Activated CD4-positive, alpha-beta T cell treated with anti-CD3 and anti-CD28 coated beads for 24 hours (primary cell): ENCODE data around the gene EGFR.

Experiments
- DNase-seq, 2 donors: peaks; one replicate each; pipeline ENCODE4 v3.0.0-alpha.2; 2020; ENCODE audit warnings: low read depth in 2 of 2

Gene EGFR

DNA sequence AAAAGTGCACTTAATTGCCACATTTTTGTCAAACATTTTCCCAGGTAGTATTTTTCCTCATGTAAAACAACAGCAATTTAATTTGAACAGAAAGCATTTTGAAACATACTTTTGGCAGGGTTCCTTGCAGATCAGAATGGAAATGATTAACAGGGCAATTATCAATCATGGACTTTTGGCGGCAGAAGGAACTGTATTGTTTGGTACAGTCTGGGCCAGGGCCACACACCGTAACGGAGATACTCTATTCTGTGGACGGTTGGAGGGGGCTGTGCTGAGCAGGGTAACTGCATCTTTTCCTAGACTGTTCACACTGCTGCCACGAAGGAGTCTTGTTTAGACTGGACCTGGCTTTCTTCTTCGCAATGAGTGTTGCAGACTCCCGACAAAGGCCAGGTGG, 62.3 kb downstream of the EGFR start:
- no peak for DNase-seq

- no peak for DNase-seq
These were observed 62.8 kb downstream of the EGFR start for GRCh38 chr7:55081472-55082227.

DNA sequence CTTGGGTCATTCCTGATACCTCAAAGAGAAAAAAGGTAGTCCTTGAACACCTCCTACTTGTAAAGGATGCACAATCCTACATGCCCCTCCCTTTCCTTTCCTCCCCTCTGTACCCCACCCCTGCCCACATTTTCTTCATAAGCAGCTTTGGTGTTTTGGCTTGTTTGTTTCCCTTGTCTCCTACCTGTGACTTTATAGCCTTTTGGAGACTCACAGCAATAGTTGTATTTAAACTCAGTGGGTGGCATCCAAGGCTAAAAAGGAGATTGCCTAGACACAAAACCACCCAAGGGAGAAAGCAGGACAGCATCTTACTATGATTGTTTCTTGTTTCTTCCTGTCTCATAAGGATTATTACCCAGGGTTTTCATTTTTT, 63.4 kb downstream of the EGFR start:
- no peak for DNase-seq

DNA sequence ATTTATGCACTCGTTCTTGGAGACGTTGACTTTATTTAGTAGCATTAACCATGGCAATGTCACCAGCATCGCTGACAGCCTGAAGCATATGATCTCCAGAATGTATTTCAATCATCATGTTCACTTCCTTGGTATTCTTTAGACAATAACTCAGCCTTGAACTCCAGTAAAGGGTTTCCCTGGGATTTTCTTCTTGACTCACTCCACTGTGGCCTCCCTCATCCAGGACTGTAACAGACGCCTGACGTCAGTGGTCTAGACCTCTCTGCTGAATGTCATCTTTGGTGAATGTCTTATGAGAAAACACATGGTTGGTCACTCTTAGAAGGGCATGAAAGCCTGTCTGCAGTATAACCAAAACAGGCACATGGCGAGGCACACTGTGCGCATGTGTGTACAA, 64.4 kb downstream of the EGFR start:
- DNase-seq, result no peak

DNA sequence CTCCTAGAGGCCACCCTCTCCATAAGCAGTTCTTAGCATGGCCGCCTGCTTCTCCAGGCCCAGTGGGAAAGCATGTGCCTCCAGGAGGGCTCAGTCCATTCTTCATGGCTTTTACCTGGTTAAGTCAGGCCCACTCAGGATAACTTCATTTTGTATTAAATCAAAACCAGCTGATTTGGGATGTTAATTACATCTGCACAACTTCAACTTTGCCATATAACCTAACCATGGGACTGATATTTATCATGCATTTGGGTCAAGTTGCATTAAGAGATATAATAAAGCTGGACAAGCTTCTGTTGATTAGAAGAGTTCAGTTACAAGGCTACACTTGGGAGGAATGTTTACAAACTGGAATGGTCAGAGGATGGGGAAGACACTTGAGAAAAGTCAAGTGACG, 65.5 kb downstream of the EGFR start:
- DNase-seq, result no peak

GRCh38 chr7:55085511-55086412, 66.9 kb downstream of the EGFR start:
- no peak for DNase-seq

DNA sequence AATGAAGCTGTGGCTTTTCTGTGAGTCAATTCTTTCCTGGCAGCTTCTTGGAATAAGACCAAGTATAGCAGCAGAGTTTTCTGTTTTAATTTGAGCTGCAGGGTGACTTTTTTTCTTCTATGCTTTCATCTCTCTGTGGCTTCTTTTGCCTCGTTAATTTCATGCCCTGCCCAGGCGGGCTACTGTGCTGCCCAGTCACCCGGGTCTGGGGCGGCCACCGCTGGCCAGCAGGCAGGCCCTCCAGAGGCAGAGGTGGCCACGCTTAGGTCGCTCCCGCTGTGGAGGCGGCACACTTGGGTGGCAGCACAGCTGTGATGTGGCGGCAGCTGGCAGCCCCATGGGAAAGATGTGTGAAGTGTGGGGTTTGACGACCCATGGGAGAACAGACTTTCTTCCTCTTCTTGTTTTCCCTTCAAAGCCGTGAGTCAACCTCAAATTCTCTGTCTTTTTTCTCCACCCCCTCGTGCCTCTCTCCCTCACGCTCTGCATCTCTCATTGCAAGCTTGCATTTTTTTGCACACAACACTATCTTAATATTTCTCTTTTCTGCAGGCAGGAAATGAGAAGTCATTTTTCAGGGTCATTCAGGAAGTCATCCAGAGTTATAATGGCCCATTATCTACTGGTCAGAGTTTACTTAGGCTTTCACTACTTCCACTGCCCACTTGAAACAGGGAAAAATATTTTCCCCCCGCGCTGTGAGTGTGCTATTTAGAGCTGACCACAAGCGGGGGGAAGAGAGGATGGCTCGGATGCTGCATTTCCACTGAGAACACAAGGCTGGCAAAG, 67.8 kb downstream of the EGFR start:
- no peak for DNase-seq

GRCh38 chr7:55087521-55087961, 68.7 kb downstream of the EGFR start:
- no peak for DNase-seq

GRCh38 chr7:55088107-55088506, 69.3 kb downstream of the EGFR start:
- no peak for DNase-seq

DNA sequence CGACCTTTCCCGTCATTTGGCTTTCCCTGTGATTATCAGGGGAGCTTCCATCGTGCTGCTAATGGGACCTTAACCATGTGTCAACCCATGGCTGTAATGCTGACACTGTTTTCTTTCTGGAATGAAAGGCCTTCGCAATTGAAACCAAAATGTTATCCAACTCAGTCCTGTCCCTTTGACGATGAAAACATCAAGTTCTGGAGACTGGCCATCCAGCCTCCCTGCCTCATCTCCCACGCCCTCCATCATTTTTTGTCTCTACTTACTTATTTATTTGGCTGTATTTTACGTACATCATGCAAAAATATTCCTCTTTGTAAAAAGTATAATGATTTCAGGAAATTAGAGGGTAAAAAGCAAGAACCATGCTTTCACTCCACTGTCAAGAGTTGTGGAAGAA, 69.8 kb downstream of the EGFR start:
- DNase-seq, result no peak

DNA sequence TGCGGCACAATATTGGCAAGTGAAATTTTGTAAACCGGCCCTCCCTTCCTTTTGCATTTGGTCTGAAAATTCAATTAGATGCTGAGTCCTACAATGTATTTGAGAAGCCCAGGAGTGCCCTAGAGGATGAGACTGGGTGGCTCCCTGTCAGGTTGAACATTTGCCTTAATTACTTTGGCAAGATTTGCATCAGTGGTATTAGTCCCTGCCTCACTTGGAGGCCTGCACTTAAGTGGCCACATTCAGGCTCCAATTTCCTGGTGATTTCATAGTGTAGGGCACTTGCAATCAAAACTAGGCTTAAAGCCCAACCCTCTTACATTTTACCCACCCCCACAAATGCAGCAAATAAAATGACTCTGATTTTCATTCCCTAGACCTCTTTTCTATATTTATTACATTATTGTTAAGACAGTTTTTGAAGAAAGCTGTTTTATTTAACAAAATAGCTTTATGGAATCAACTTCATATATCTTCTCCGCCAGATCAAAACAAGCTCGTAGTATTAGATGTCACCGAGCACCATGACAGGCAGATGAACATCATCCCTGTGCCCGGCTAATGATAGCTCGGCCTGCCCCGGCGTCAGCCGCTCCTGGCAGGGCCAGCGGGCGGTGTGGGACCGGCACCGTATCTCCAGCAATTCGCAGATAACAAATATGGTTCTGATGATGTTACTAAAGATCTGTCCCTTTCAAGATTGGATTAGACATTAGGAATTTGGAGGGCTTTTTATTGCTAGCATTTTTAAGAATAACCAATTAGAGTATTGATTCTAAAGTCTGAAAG, 73.6 kb downstream of the EGFR start:
- no peak for DNase-seq

DNA sequence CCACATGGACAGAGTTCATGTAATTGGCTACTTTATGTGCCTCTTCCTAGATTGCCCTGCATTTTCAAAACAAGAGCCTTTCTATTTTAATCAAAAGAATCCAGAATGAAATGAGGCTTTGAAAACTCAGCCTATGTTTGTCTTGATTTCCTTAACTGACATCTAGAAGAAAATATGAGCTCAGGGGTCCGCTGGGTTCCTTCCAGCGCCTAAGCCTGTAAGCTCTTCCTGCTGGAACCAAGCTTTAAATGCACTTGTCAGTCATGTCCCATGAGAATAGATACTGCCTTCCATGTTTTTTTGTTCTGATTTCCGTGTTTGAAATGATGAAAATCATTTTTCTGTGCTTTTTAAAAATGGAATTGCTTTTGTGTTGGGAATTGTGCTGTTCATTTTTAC, 74.2 kb downstream of the EGFR start:
- no peak for DNase-seq

- no peak for DNase-seq
These were observed 74.9 kb downstream of the EGFR start for GRCh38 chr7:55093674-55094073.

DNA sequence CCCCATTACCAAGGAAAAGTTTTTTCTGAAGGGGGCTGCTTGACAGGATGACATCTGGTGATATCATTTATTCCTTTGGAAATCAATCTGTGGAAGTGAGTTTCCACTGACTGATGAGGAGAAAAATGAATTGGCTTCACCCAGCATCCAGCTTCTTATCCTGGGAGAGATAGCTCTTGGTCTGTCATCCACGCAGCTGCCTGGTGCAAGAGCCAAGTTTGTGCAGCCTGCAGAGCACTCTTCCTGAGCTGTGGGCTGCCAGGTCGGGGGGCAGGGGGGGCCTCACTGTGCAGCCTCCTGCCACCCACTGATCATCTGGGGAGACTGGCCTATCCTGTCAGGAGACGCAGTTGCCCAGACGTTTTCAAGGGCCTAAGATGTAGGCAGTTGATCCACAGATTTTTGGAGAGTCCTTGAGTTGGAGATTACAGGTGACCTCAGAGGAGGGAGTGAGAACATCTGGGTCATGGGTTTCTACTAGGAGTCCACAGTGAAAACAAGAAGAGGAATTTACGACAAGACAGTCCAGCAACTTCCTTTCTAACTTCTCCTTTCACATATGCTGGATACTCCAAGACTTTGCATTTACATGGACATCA, 75.4 kb downstream of the EGFR start:
- no peak for DNase-seq

DNA sequence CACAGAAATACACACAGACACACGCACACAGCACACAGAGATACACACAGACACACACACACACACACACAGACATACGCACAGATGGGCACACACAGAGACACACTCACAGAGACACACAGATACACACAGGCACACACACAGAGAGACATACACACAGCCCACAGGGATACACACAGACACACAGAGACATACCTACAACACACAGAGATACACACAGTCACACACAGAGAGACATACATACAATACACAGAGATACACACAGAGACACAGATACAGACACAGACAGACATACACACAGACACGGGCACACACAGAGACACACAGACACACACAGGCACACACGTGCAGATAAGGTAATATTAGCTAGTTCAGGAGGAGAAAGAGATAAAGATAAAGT, 76.9 kb downstream of the EGFR start:
- DNase-seq, result no peak

DNA sequence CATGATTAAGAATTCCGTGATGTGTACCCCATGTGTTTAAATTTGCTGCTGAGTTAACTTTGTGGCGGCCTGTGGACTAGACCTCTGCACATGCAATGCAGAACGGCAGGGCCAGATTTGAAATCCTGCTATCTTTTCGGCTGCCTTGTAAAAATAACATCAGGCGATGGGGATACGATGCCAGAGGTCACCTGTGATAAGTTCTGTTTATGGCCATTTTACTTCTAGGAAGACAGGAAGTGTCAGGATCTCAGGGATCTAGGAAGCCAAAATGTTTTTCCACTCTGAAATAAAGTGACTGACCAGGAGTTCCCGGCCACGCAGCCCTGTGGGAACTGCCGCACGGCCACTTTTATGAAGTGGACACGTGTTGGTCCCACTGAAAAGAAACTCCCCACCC, 77.5 kb downstream of the EGFR start:
- DNase-seq, result no peak

- no peak for DNase-seq
These were observed 78.3 kb downstream of the EGFR start for GRCh38 chr7:55097100-55097499.

GRCh38 chr7:55099066-55099820, 80.4 kb downstream of the EGFR start:
- DNase-seq, result no peak

- DNase-seq, result no peak
These were observed 81.2 kb downstream of the EGFR start for GRCh38 chr7:55099821-55100543.
